NCI-H1930 (cell line): Measurements from ENCODE around the gene IGFBP3.

Source experiments
- DNase-seq, 2 experiments: peaks; one replicate each; lab custom pipeline; 2025; lab: John Stamatoyannopoulos, UW

Gene IGFBP3

GRCh38 chr7:45891462-45892402 lies 29.3 kb downstream of the IGFBP3 start:
- no peak for DNase-seq

GRCh38 chr7:45890902-45891461 lies 30.1 kb downstream of the IGFBP3 start:
- DNase-seq: peak in 1 of 2 experiments; percentile 26

GRCh38 chr7:45890125-45890901 lies 30.8 kb downstream of the IGFBP3 start:
- no peak for DNase-seq

- DNase-seq: no peak
These were observed 31.6 kb downstream of the IGFBP3 start for GRCh38 chr7:45889367-45890067.

- DNase-seq: no peak
These were observed 32.1 kb downstream of the IGFBP3 start for GRCh38 chr7:45888993-45889366.

GRCh38 chr7:45888185-45888992 lies 32.7 kb downstream of the IGFBP3 start, which contains the start of gene IGFBP1:
TSS of gene IGFBP1 (plus strand) at chr7:45888488. CDS start at chr7:45888653, 165 bp downstream.
- no peak for DNase-seq

- no peak for DNase-seq
These were observed 34.0 kb downstream of the IGFBP3 start for GRCh38 chr7:45886931-45887667.

- no peak for DNase-seq
These were observed 35.7 kb downstream of the IGFBP3 start for GRCh38 chr7:45885264-45885882.

- DNase-seq: no peak
These were observed 36.9 kb downstream of the IGFBP3 start for GRCh38 chr7:45884136-45884535.

- no peak for DNase-seq
These were observed 38.6 kb downstream of the IGFBP3 start for GRCh38 chr7:45882465-45882810.

GRCh38 chr7:45881759-45882464 lies 39.2 kb downstream of the IGFBP3 start:
- no peak for DNase-seq

GRCh38 chr7:45881280-45881758 lies 39.8 kb downstream of the IGFBP3 start:
- DNase-seq: no peak

GRCh38 chr7:45880433-45880860 lies 40.6 kb downstream of the IGFBP3 start:
- DNase-seq: no peak

- no peak for DNase-seq
These were observed 42.5 kb downstream of the IGFBP3 start for GRCh38 chr7:45878457-45879144.

GRCh38 chr7:45876519-45876918 lies 44.6 kb downstream of the IGFBP3 start:
- no peak for DNase-seq

GRCh38 chr7:45874408-45875131 lies 46.5 kb downstream of the IGFBP3 start:
- no peak for DNase-seq

GRCh38 chr7:45873355-45873754 lies 47.7 kb downstream of the IGFBP3 start:
- no peak for DNase-seq

- no peak for DNase-seq
These were observed 48.1 kb downstream of the IGFBP3 start, which contains the start of gene CCDC201 for GRCh38 chr7:45873035-45873354. TSS of gene CCDC201 (minus strand) at chr7:45873082. CDS start at chr7:45873007, 75 bp downstream.
